HepG2 (cell line): ENCODE measurements around the gene TH. TPM values are rescaled to one million over a fixed set of nuclear protein-coding genes. Genes with fewer than 3 reads are reported as not detected.

Source experiments
- BATF2 ChIP-seq: sonication (generic); formaldehyde crosslinking; IDR thresholded peaks from 2 replicates; pipeline ENCODE4 v1.8.0; 2022; ENCODE audit warnings: mild to moderate bottlenecking, missing genetic modification reagents, moderate library complexity
- CTCF ChIP-seq: sonication (generic); formaldehyde crosslinking; IDR thresholded peaks from 2 replicates; pipeline ENCODE4 v1.5.0; 2020; ENCODE audit warnings: mild to moderate bottlenecking, missing genetic modification reagents, moderate library complexity
- GMEB2 ChIP-seq: IDR thresholded peaks from 2 replicates; pipeline ENCODE4 v1.6.1; 2016; ENCODE audit warnings: missing biosample characterization, missing genetic modification reagents, low read depth
- HIVEP1 ChIP-seq: sonication (generic); formaldehyde crosslinking; IDR thresholded peaks from 2 replicates; pipeline ENCODE4 v1.4.0; 2020; ENCODE audit warnings: mild to moderate bottlenecking, missing genetic modification reagents
- MIER3 ChIP-seq: IDR thresholded peaks from 2 replicates; pipeline ENCODE4 v1.6.1; 2016; ENCODE audit warnings: missing compliant biosample characterization, borderline replicate concordance
- NR3C1 ChIP-seq: sonication (generic); formaldehyde crosslinking; IDR thresholded peaks from 2 replicates; pipeline ENCODE4 v1.4.0; 2020; ENCODE audit warnings: missing genetic modification reagents
- PBX3 ChIP-seq: sonication (generic); formaldehyde crosslinking; IDR thresholded peaks from 2 replicates; pipeline ENCODE4 v1.8.1; 2023; ENCODE audit warnings: missing genetic modification reagents, inconsistent platforms, borderline replicate concordance
- RARA ChIP-seq: IDR thresholded peaks from 2 replicates; pipeline ENCODE4 v1.6.1; 2016; ENCODE audit warnings: missing genetic modification reagents, missing compliant biosample characterization
- RCOR2 ChIP-seq: IDR thresholded peaks from 2 replicates; pipeline ENCODE4 v1.6.1; 2016; ENCODE audit warnings: missing biosample characterization, missing genetic modification reagents
- REXO4 ChIP-seq: sonication (generic); formaldehyde crosslinking; IDR thresholded peaks from 2 replicates; pipeline ENCODE4 v1.8.0; 2022; ENCODE audit warnings: missing genetic modification reagents, mild to moderate bottlenecking, borderline replicate concordance
- ZNF121 ChIP-seq: sonication (generic); formaldehyde crosslinking; IDR thresholded peaks from 2 replicates; pipeline ENCODE4 v1.5.0; 2020; ENCODE audit warnings: mild to moderate bottlenecking, missing genetic modification reagents
- ZNF207 ChIP-seq: fragments of 450-650 bp; IDR thresholded peaks from 2 replicates; pipeline ENCODE4 v1.6.1; 2016; ENCODE audit warnings: antibody characterized with exemption, borderline replicate concordance
- ZNF251 ChIP-seq: sonication (generic); formaldehyde crosslinking; IDR thresholded peaks from 2 replicates; pipeline ENCODE4 v1.9.0; 2021; ENCODE audit warnings: mild to moderate bottlenecking, missing genetic modification reagents
- ZNF607 ChIP-seq: sonication (generic); formaldehyde crosslinking; IDR thresholded peaks from 2 replicates; pipeline ENCODE4 v1.5.1; 2020; ENCODE audit warnings: missing genetic modification reagents, mild to moderate bottlenecking, borderline replicate concordance
- polyA plus RNA-seq, 8 experiments: library from polyadenylated mRNA; depleted of rRNA in 3 of 8; stranded (reverse) in 7 of 8; unstranded in 1 of 8; fragments of >200 nt; fragmentation: Illumina TruSeq in 4 of 8; extraction: Trizol in 4 of 8; gene quantifications; 2 replicates each; pipeline versions ENCODE4 v1.2.1 to v1.2.3, GENCODE V29; 2011 to 2016; ENCODE audit warnings: low read depth in 4 of 8, missing spikeins in 1 of 8, mixed read lengths in 1 of 8; ENCODE audit not compliant: insufficient read depth in 1 of 8
- total RNA-seq, 5 experiments: library from RNA; depleted of rRNA; stranded (reverse); fragments of >200 nt; fragmentation: Illumina TruSeq; extraction: Trizol; gene quantifications; 2 replicates each; pipeline ENCODE4 v1.2.3, GENCODE V29; 2016; ENCODE audit warnings: low read depth in 1 of 5
- TF ChIP-seq, protein P1 (sequence below): sonication (generic); formaldehyde crosslinking; conservative IDR thresholded peaks from 2 replicates; pipeline ENCODE4 v1.8.0; 2022; ENCODE audit warnings: low read depth, missing genetic modification reagents
- TF ChIP-seq, protein P2 (sequence below): sonication (generic); formaldehyde crosslinking; IDR thresholded peaks from 2 replicates; pipeline ENCODE4 v1.4.0; 2020; ENCODE audit warnings: missing genetic modification reagents
- TF ChIP-seq, protein P3 (sequence below): sonication (generic); formaldehyde crosslinking; IDR thresholded peaks from 2 replicates; pipeline ENCODE4 v1.8.0; 2022; ENCODE audit warnings: mild to moderate bottlenecking, missing genetic modification reagents, moderate library complexity

Gene TH
- total and polyA plus RNA-seq, 2 of the 13 experiments (the other 11 are each of a cell fraction or from before 2014, with no cell fraction given): 0.36 TPM; not detected in 1

GRCh38 chr11:2135648-2136201 lies 35.9 kb downstream of the TH start (continued):
- TF ChIP-seq ZNF607 (CRISPR knock-in tag) (no peak), CTCF (CRISPR knock-in tag) (no peak), ZNF251 (CRISPR knock-in tag) (no peak), REXO4 (CRISPR knock-in tag) (no peak), BATF2 (CRISPR knock-in tag) (no peak), RARA (CRISPR knock-in tag) (peak; percentile 26; the same call in 1 of the 2 replicates), ZNF121 (CRISPR knock-in tag) (0 out of 2 replicates have a peak, but pooled peaks have one; percentile 13), RCOR2 (CRISPR knock-in tag) (no peak), ZNF207 (no peak), NR3C1 (no peak), PBX3 (CRISPR knock-in tag) (no peak), HIVEP1 (no peak), GMEB2 (CRISPR knock-in tag) (no peak), MIER3 (CRISPR knock-in tag) (0 out of 2 replicates have a peak, but pooled peaks have one; percentile 0)
- TF ChIP-seq, protein P1, sequence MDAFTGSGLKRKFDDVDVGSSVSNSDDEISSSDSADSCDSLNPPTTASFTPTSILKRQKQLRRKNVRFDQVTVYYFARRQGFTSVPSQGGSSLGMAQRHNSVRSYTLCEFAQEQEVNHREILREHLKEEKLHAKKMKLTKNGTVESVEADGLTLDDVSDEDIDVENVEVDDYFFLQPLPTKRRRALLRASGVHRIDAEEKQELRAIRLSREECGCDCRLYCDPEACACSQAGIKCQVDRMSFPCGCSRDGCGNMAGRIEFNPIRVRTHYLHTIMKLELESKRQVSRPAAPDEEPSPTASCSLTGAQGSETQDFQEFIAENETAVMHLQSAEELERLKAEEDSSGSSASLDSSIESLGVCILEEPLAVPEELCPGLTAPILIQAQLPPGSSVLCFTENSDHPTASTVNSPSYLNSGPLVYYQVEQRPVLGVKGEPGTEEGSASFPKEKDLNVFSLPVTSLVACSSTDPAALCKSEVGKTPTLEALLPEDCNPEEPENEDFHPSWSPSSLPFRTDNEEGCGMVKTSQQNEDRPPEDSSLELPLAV (CRISPR knock-in tag): no peak
- TF ChIP-seq, protein P2, sequence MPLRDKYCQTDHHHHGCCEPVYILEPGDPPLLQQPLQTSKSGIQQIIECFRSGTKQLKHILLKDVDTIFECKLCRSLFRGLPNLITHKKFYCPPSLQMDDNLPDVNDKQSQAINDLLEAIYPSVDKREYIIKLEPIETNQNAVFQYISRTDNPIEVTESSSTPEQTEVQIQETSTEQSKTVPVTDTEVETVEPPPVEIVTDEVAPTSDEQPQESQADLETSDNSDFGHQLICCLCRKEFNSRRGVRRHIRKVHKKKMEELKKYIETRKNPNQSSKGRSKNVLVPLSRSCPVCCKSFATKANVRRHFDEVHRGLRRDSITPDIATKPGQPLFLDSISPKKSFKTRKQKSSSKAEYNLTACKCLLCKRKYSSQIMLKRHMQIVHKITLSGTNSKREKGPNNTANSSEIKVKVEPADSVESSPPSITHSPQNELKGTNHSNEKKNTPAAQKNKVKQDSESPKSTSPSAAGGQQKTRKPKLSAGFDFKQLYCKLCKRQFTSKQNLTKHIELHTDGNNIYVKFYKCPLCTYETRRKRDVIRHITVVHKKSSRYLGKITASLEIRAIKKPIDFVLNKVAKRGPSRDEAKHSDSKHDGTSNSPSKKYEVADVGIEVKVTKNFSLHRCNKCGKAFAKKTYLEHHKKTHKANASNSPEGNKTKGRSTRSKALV (CRISPR knock-in tag): no peak
- TF ChIP-seq, protein P3, sequence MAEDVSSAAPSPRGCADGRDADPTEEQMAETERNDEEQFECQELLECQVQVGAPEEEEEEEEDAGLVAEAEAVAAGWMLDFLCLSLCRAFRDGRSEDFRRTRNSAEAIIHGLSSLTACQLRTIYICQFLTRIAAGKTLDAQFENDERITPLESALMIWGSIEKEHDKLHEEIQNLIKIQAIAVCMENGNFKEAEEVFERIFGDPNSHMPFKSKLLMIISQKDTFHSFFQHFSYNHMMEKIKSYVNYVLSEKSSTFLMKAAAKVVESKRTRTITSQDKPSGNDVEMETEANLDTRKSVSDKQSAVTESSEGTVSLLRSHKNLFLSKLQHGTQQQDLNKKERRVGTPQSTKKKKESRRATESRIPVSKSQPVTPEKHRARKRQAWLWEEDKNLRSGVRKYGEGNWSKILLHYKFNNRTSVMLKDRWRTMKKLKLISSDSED (CRISPR knock-in tag): no peak
